PC-3 (cell line): ENCODE results near the gene IL3RA. TPM values are rescaled to one million over a fixed set of nuclear protein-coding genes. Genes with fewer than 3 reads are reported as not detected.
"Not testable (repeated sequence)": the region's sequence is repeated elsewhere in the genome, so short reads cannot be mapped to it uniquely, and the experiment has no call there.

ENCODE experiments used
- ATAC-seq: fragments of 200-7000 bp; cut with Tn5 transposase; 2 replicates; pipeline ENCODE4 v1.9.1; 2020; ENCODE audit warnings: mild to moderate bottlenecking, moderate library complexity
- BruUV-seq: library from RNA; stranded (reverse); fragments of 400-500 nt; replicated peaks from 2 replicates; lab custom pipeline; 2021; lab: Mats Ljungman, UMichigan
- CTCF ChIA-PET: fragments of 300-600 bp; sonication (Branson Sonifier 250); formaldehyde crosslinking; loops from one replicate; lab custom pipeline; 2022; ENCODE audit warnings: antibody characterized with exemption; lab: Charles Lee
- POLR2A ChIA-PET: fragments of 300-600 bp; sonication (Branson Sonifier 250); formaldehyde crosslinking; loops from one replicate; lab custom pipeline; 2022; ENCODE audit warnings: antibody characterized with exemption; ENCODE audit not compliant: unreplicated experiment; lab: Charles Lee
- DNase-seq: peaks from one replicate; pipeline ENCODE4 v3.0.0-alpha.2; 2015
- H2AFZ ChIP-seq: fragments of 300-600 bp; sonication (generic); 2 replicates; pipeline ENCODE4 v1.6.0; 2016; ENCODE audit warnings: antibody characterized with exemption, low read length
- H3F3A ChIP-seq: fragments of 300-600 bp; sonication (generic); one replicate; pipeline ENCODE4 v1.6.0; 2017; ENCODE audit warnings: antibody characterized with exemption, low read length, control low read depth, mild to moderate bottlenecking; ENCODE audit not compliant: unreplicated experiment
- H3K27ac ChIP-seq: fragments of 300-600 bp; sonication (generic); 2 replicates; pipeline ENCODE4 v1.5.1; 2016; ENCODE audit warnings: mild to moderate bottlenecking, low read length
- H3K27me3 ChIP-seq: fragments of 300-600 bp; sonication (generic); 2 replicates; pipeline ENCODE4 v1.6.1; 2016; ENCODE audit warnings: low read length, mixed read lengths
- H3K36me3 ChIP-seq: fragments of 300-600 bp; sonication (generic); 2 replicates; pipeline ENCODE4 v1.6.1; 2016; ENCODE audit warnings: low read depth, mixed run types, low read length, mixed read lengths
- H3K4me1 ChIP-seq: fragments of 300-600 bp; sonication (generic); 2 replicates; pipeline ENCODE4 v1.5.1; 2016; ENCODE audit warnings: low read length; ENCODE audit not compliant: insufficient read depth
- H3K4me2 ChIP-seq: fragments of 300-600 bp; sonication (generic); 2 replicates; pipeline ENCODE4 v1.6.0; 2016; ENCODE audit warnings: low read length
- H3K4me3 ChIP-seq: fragments of 300-600 bp; sonication (generic); 2 replicates; pipeline ENCODE4 v1.5.1; 2016; ENCODE audit warnings: mild to moderate bottlenecking, low read length, mixed read lengths
- H3K79me2 ChIP-seq: fragments of 300-600 bp; sonication (generic); 2 replicates; pipeline ENCODE4 v1.6.1; 2017; ENCODE audit warnings: low read length, mixed read lengths
- H3K9ac ChIP-seq: fragments of 300-600 bp; sonication (generic); 2 replicates; pipeline ENCODE4 v1.6.0; 2016; ENCODE audit warnings: mild to moderate bottlenecking, low read length
- H3K9me2 ChIP-seq: fragments of 300-600 bp; sonication (generic); replicated peaks from 2 replicates; pipeline ENCODE4 v1.6.1; 2016; ENCODE audit warnings: mixed run types, low read length, mixed read lengths
- H3K9me3 ChIP-seq: fragments of 300-600 bp; sonication (generic); 2 replicates; pipeline ENCODE4 v1.6.1; 2016; ENCODE audit warnings: low read length, mixed read lengths
- H4K20me1 ChIP-seq: fragments of 300-600 bp; sonication (generic); 2 replicates; pipeline ENCODE4 v1.6.1; 2016; ENCODE audit warnings: low read length, mixed read lengths
- EZH2 ChIP-seq: fragments of 300-600 bp; sonication (generic); IDR thresholded peaks from one replicate; pipeline ENCODE4 v1.6.1; 2017; ENCODE audit warnings: antibody characterized with exemption, mild to moderate bottlenecking, low read length; ENCODE audit not compliant: unreplicated experiment
- EZH2phosphoT487 ChIP-seq: fragments of 300-600 bp; sonication (generic); IDR thresholded peaks from 2 replicates; pipeline ENCODE4 v1.6.1; 2018; ENCODE audit warnings: mild to moderate bottlenecking, antibody characterized with exemption, low read length, borderline replicate concordance
- intact Hi-C: fragments of 100-400 bp; cut with micrococcal nuclease; formaldehyde crosslinking; loops from 2 replicates; pipeline ENCODE4 v1.9.0; 2023
- total RNA-seq: library from RNA; depleted of rRNA; stranded (reverse); fragments of >200 nt; gene quantifications from 2 replicates; pipeline ENCODE4 v1.2.3, GENCODE V29; 2014
- TF ChIP-seq, protein P1 (sequence below): fragments of 300-600 bp; sonication (generic); conservative IDR thresholded peaks from 2 replicates; pipeline ENCODE4 v1.5.1; 2017; ENCODE audit warnings: antibody characterized with exemption, low read depth, mild to moderate bottlenecking, low read length

The IL3RA gene
- total RNA-seq, 1 experiment from 2014 or later, result not detected

DNA sequence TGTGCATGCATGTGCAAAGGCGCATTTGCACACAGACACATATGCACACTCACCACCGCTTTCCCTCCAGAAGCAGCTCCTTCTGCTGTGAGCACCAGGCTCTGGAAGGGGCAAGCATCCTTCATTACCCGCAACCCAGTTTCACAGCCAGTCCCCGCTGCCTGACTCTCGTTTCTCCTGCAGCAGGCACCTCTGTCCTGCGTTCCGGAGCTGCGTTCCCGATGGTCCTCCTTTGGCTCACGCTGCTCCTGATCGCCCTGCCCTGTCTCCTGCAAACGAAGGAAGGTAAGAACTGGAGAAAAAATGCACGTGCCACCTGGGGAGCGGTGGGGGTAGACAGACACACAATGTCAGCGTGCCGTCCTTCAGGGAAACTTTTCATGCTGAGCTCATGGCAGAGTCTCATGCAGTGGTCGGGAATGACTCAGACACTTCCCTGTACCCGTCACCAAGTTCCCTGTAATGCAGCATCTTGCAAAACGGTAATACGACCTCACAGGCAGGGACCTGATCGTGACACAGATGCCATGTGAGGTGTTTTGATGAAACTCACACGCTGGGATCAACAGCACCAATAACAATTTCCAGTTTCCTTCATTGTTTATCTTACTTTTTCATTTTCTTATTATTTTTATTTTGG lies 5.1 kb downstream of the IL3RA start:
- Histone ChIP-seq H3K4me2 (no peak overlapping the region), H3K27ac (no peak overlapping the region), H3K9me2 (no peaks in the 10 kb centered on the region), H3K27me3 (no peaks in the 10 kb centered on the region), H3K4me3 (no peak overlapping the region), H3K9ac (no peak overlapping the region), H3K4me1 (no peaks in the 10 kb centered on the region), H3K36me3 (no peaks in the 10 kb centered on the region), H4K20me1 (no peaks in the 10 kb centered on the region), H3K79me2 (no peaks in the 10 kb centered on the region), H3F3A (no peaks in the 10 kb centered on the region), H3K9me3 (no peaks in the 10 kb centered on the region), H2AFZ (no peak overlapping the region)
- no TSS peak for BruUV-seq
- DNase-seq, result no peak
- TF ChIP-seq, protein P1, sequence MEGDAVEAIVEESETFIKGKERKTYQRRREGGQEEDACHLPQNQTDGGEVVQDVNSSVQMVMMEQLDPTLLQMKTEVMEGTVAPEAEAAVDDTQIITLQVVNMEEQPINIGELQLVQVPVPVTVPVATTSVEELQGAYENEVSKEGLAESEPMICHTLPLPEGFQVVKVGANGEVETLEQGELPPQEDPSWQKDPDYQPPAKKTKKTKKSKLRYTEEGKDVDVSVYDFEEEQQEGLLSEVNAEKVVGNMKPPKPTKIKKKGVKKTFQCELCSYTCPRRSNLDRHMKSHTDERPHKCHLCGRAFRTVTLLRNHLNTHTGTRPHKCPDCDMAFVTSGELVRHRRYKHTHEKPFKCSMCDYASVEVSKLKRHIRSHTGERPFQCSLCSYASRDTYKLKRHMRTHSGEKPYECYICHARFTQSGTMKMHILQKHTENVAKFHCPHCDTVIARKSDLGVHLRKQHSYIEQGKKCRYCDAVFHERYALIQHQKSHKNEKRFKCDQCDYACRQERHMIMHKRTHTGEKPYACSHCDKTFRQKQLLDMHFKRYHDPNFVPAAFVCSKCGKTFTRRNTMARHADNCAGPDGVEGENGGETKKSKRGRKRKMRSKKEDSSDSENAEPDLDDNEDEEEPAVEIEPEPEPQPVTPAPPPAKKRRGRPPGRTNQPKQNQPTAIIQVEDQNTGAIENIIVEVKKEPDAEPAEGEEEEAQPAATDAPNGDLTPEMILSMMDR, result no peak
- intact Hi-C loops, result no loop called here
- CTCF ChIA-PET, result no interaction called here
- no peak for ATAC-seq
- POLR2A ChIA-PET, result no interaction called here

DNA sequence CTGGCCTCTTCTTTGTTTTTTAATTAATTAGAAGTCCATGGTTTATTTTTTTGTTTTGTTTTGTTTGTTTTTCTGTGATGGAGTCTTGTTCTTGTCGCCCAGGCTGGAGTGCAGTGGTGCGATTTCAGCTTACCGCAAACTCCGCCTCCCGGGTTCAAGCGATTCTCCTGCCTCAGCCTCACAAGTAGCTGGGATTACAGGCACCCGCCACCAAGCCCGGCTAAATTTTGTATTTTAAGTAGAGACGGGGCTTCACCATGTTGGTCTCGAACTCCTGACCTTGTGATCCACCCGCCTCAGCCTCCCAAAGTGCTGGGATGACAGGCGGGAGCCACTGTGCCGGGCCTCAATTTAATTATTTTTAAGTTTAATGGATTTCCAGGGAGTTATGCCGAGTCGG lies 13.0 kb downstream of the IL3RA start:
- DNase-seq, H2AFZ ChIP-seq, H3K4me1 ChIP-seq, H4K20me1 ChIP-seq, H3K27me3 ChIP-seq, H3K9me3 ChIP-seq, H3K9me2 ChIP-seq, BruUV-seq, intact Hi-C loops, H3K36me3 ChIP-seq, H3K4me3 ChIP-seq, H3F3A ChIP-seq, CTCF ChIA-PET, ATAC-seq, H3K9ac ChIP-seq, POLR2A ChIA-PET, H3K4me2 ChIP-seq, H3K27ac ChIP-seq, H3K79me2 ChIP-seq: not testable (repeated sequence)

DNA sequence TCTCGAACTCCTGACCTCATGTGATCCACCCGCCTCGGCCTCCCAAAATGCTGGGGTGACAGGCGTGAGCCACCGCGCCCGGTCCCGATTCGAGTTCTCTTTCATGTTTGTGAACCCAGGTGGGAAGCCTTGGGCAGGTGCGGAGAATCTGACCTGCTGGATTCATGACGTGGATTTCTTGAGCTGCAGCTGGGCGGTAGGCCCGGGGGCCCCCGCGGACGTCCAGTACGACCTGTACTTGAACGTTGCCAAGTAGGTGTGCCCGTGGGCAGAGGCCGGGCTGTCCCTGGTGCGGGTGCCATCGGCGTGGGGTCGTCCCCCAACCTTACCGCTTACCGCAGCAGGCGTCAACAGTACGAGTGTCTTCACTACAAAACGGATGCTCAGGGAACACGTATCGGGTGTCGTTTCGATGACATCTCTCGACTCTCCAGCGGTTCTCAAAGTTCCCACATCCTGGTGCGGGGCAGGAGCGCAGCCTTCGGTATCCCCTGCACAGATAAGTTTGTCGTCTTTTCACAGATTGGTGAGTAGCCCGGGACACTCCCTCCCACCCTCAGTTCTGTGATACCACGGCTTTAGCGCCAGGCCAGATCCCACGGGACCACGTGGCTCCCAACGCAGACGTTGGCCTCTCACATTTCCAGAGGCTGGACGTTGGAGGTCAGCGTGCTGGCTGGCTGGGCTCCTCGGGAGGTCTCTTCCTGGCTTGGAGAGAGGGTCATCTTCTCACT lies 15.6 kb downstream of the IL3RA start:
- H3K9me2 ChIP-seq, result no peaks in the 10 kb centered on the region
- ChIA-PET CTCF (no interaction called here), POLR2A (no interaction called here)
- H3F3A ChIP-seq, result no peaks in the 10 kb centered on the region
- intact Hi-C loops, result no loop called here
- H3K79me2 ChIP-seq, result no peaks in the 10 kb centered on the region
- no peaks in the 10 kb centered on the region for H3K9me3 ChIP-seq
- no peak overlapping the region for H2AFZ ChIP-seq
- H3K27ac ChIP-seq, result no peak overlapping the region
- no peak overlapping the region for H3K4me3 ChIP-seq
- no TSS peak for BruUV-seq
- no peak for ATAC-seq
- H3K27me3 ChIP-seq, result no peaks in the 10 kb centered on the region
- no peaks in the 10 kb centered on the region for H3K4me1 ChIP-seq
- H3K9ac ChIP-seq, result no peak overlapping the region
- H3K4me2 ChIP-seq, result no peak overlapping the region
- H3K36me3 ChIP-seq, result no peaks in the 10 kb centered on the region
- DNase-seq, result no peak
- H4K20me1 ChIP-seq, result no peaks in the 10 kb centered on the region
- TF ChIP-seq, protein P1, result no peak
- TF ChIP-seq EZH2phosphoT487 (no peak), EZH2 (no peak)
